H1 (cell line): ENCODE measurements around the gene DEPDC4. TPM values are rescaled to one million over a fixed set of nuclear protein-coding genes. Genes with fewer than 3 reads are reported as not detected.
"Not testable (repeated sequence)": the region's sequence is repeated elsewhere in the genome, so short reads cannot be mapped to it uniquely, and the experiment has no call there.

ENCODE experiments used
- CTCF ChIA-PET: fragments of 300-600 bp; sonication (Branson Sonifier 250); formaldehyde crosslinking; loops from one replicate; lab custom pipeline; 2021; ENCODE audit not compliant: partially characterized antibody; lab: Charles Lee
- POLR2A ChIA-PET: fragments of 300-600 bp; sonication (Branson Sonifier 250); formaldehyde crosslinking; loops from one replicate; lab custom pipeline; 2021; ENCODE audit warnings: inconsistent platforms; ENCODE audit not compliant: partially characterized antibody; lab: Charles Lee
- DNase-seq, 2 experiments: peaks; one replicate each; pipeline versions ENCODE4 v3.0.0 to v3.0.0-alpha.2; 2010 to 2022; ENCODE audit warnings: low spot score in 2 of 2, low read depth in 1 of 2, mixed read lengths in 1 of 2
- FAIRE-seq: peaks from 2 replicates; lab custom pipeline; 2011; peaks lifted over from hg19 to GRCh38; lab: Jason Lieb, UNC
- H2AFZ ChIP-seq: 2 replicates; pipeline ENCODE4 v1.8.1; 2012; ENCODE audit warnings: low read length, inconsistent platforms
- H2AK5ac ChIP-seq: 2 replicates; pipeline ENCODE4 v1.6.1; 2013; ENCODE audit warnings: low read depth, low read length
- H2BK120ac ChIP-seq: replicated peaks from 2 replicates; pipeline ENCODE3; 2013; ENCODE audit warnings: low read depth, low read length, inconsistent platforms
- H2BK12ac ChIP-seq: 2 replicates; pipeline ENCODE4 v1.6.1; 2013; ENCODE audit warnings: low read depth, low read length
- H2BK15ac ChIP-seq: 2 replicates; pipeline ENCODE4 v1.6.1; 2013; ENCODE audit warnings: low read length
- H2BK20ac ChIP-seq: 2 replicates; pipeline ENCODE4 v1.6.1; 2013; ENCODE audit warnings: low read length
- H2BK5ac ChIP-seq: 2 replicates; pipeline ENCODE4 v1.6.1; 2013; ENCODE audit warnings: low read depth, low read length
- H3K14ac ChIP-seq: 2 replicates; pipeline ENCODE4 v1.6.1; 2013; ENCODE audit warnings: inconsistent platforms; ENCODE audit not compliant: insufficient read length
- H3K18ac ChIP-seq: 2 replicates; pipeline ENCODE4 v1.6.1; 2013; ENCODE audit warnings: low read length; ENCODE audit errors: extremely low read depth
- H3K23ac ChIP-seq: 2 replicates; pipeline ENCODE4 v1.6.1; 2013; ENCODE audit warnings: inconsistent platforms; ENCODE audit not compliant: insufficient read length
- H3K23me2 ChIP-seq: 2 replicates; pipeline ENCODE4 v1.6.1; 2013; ENCODE audit warnings: low read depth, low read length
- H3K27ac ChIP-seq: 2 replicates; pipeline ENCODE4 v1.6.1; 2011; ENCODE audit warnings: low read depth, low read length, inconsistent platforms
- H3K27me3 ChIP-seq, 4 experiments: replicated peaks in 1 of 4; 1 replicate in 1 of 4; 2 replicates in 3 of 4; pipeline versions ENCODE4 v1.6.1 to v1.8.1; 2011 to 2013; ENCODE audit warnings: low read length in 3 of 4, mild to moderate bottlenecking in 3 of 4, inconsistent platforms in 2 of 4, mixed read lengths in 2 of 4, moderate library complexity in 1 of 4; ENCODE audit not compliant: control insufficient read depth in 3 of 4, insufficient read depth in 3 of 4; ENCODE audit errors: extremely low read depth in 1 of 4
- H3K36me3 ChIP-seq, 4 experiments: 2 replicates each; pipeline versions ENCODE4 v1.6.1 to v1.8.1; 2011 to 2013; ENCODE audit warnings: mild to moderate bottlenecking in 4 of 4, low read length in 3 of 4, moderate library complexity in 2 of 4, control low read depth in 1 of 4, inconsistent platforms in 1 of 4; ENCODE audit not compliant: insufficient read depth in 4 of 4, control insufficient read depth in 2 of 4
- H3K4ac ChIP-seq: replicated peaks from 2 replicates; pipeline ENCODE3; 2013; ENCODE audit warnings: low read length, low read depth, mixed read lengths, inconsistent platforms; ENCODE audit not compliant: insufficient read length
- H3K4me1 ChIP-seq, 4 experiments: replicated peaks in 1 of 4; 1 replicate in 1 of 4; 2 replicates in 3 of 4; pipeline versions ENCODE4 v1.6.1 to v1.8.1; 2011 to 2013; ENCODE audit warnings: low read length in 3 of 4, inconsistent platforms in 2 of 4, mixed read lengths in 1 of 4; ENCODE audit not compliant: insufficient read depth in 4 of 4, control insufficient read depth in 3 of 4
- H3K4me2 ChIP-seq, 2 experiments: 2 replicates each; pipeline versions ENCODE4 v1.6.1 to v1.8.1; 2011 to 2013; ENCODE audit warnings: low read depth in 2 of 2, low read length in 2 of 2, control low read depth in 1 of 2, inconsistent platforms in 1 of 2, mild to moderate bottlenecking in 1 of 2; ENCODE audit not compliant: insufficient read depth in 1 of 2
- H3K4me3 ChIP-seq, 4 experiments: fragments of 200-600, 300-600 bp in 1 of 4; sonication (generic), shearing (Covaris generic), sonication (Bioruptor Twin) in 1 of 4; 2 replicates each; pipeline versions ENCODE4 v1.5.1 to v1.8.1; 2011 to 2016; ENCODE audit warnings: low read length in 4 of 4, low read depth in 3 of 4, control low read depth in 2 of 4, inconsistent platforms in 2 of 4, mild to moderate bottlenecking in 2 of 4, mixed read lengths in 1 of 4, moderate library complexity in 1 of 4; ENCODE audit not compliant: insufficient read depth in 2 of 4; ENCODE audit errors: extremely low read depth in 1 of 4
- H3K56ac ChIP-seq: replicated peaks from 2 replicates; pipeline ENCODE3; 2013; ENCODE audit warnings: low read depth, mild to moderate bottlenecking, mixed read lengths, low read length, inconsistent platforms; ENCODE audit not compliant: insufficient read length
- H3K79me1 ChIP-seq: 2 replicates; pipeline ENCODE4 v1.6.1; 2013; ENCODE audit warnings: low read depth, low read length, control low read depth
- H3K79me2 ChIP-seq, 2 experiments: 2 replicates each; pipeline versions ENCODE4 v1.6.1 to v1.8.1; 2012 to 2013; ENCODE audit warnings: low read length in 2 of 2, mild to moderate bottlenecking in 2 of 2, inconsistent platforms in 1 of 2; ENCODE audit not compliant: insufficient read depth in 2 of 2, control insufficient read depth in 1 of 2
- H3K9ac ChIP-seq, 4 experiments: replicated peaks in 1 of 4; 1 replicate in 1 of 4; 2 replicates in 3 of 4; pipeline versions ENCODE4 v1.6.1 to v1.8.1; 2011 to 2013; ENCODE audit warnings: low read depth in 3 of 4, low read length in 3 of 4, control low read depth in 2 of 4, mild to moderate bottlenecking in 2 of 4, moderate library complexity in 2 of 4, inconsistent platforms in 1 of 4; ENCODE audit errors: extremely low read depth in 1 of 4
- H3K9me3 ChIP-seq, 2 experiments: 2 replicates each; pipeline versions ENCODE4 v1.6.1 to v1.8.1; 2012 to 2013; ENCODE audit warnings: mild to moderate bottlenecking in 2 of 2, moderate library complexity in 2 of 2, control low read depth in 1 of 2, inconsistent platforms in 1 of 2, low read depth in 1 of 2, low read length in 1 of 2, mixed read lengths in 1 of 2; ENCODE audit not compliant: insufficient read depth in 2 of 2
- H4K20me1 ChIP-seq, 2 experiments: replicated peaks in 1 of 2; 2 replicates each; pipeline versions ENCODE3 to v1.8.1; 2011 to 2013; ENCODE audit warnings: inconsistent platforms in 2 of 2, low read length in 2 of 2, mild to moderate bottlenecking in 1 of 2; ENCODE audit not compliant: insufficient read depth in 2 of 2, control insufficient read depth in 1 of 2
- H4K5ac ChIP-seq: 2 replicates; pipeline ENCODE4 v1.6.1; 2013; ENCODE audit warnings: low read length, low read depth, mixed read lengths, inconsistent platforms; ENCODE audit not compliant: insufficient read length
- H4K8ac ChIP-seq: 2 replicates; pipeline ENCODE4 v1.8.0; 2013; ENCODE audit warnings: mild to moderate bottlenecking, moderate library complexity, low read length, inconsistent platforms; ENCODE audit not compliant: insufficient read depth; ENCODE audit errors: extremely low read depth
- H4K91ac ChIP-seq: replicated peaks from 2 replicates; pipeline ENCODE3; 2013; ENCODE audit warnings: low read length, mixed read lengths, inconsistent platforms; ENCODE audit not compliant: insufficient read length
- WGBS, 2 experiments: shearing (Covaris generic) in 1 of 2; methylation state at CpG; one replicate each; pipeline versions ENCODE4 v1.1.6 to v1.1.7; 2013 to 2015; ENCODE audit warnings: low lambda C conversion rate in 2 of 2, mixed read lengths in 2 of 2, inconsistent platforms in 1 of 2, low coverage in 1 of 2, missing lambda C conversion rate in 1 of 2; ENCODE audit not compliant: insufficient replicate concordance in 2 of 2, insufficient coverage in 1 of 2, insufficient read length in 1 of 2; ENCODE audit errors: extremely low coverage in 1 of 2, missing lambda C conversion rate in 1 of 2; 5-methylcytosine and 5-hydroxymethylcytosine counted together
- polyA plus RNA-seq, 7 experiments: library from polyadenylated mRNA; depleted of rRNA in 3 of 7; stranded (reverse) in 5 of 7; unstranded in 2 of 7; fragments of >200 nt in 5 of 7; fragments of 200-250 nt in 2 of 7; gene quantifications; 1 replicate in 5 of 7; 2 replicates in 1 of 7; 4 replicates in 1 of 7; pipeline versions ENCODE4 v1.2.1 to v1.2.3, GENCODE V29; 2011 to 2013; ENCODE audit warnings: missing spikeins in 2 of 7, mixed read lengths in 2 of 7
- total RNA-seq: library from RNA; stranded (reverse); fragmentation: NEBNext Ultra II Directional; extraction: Animal tissue kit (Norgen Biotek cat#: 25700); gene quantifications from 2 replicates; pipeline ENCODE4 v1.2.1, GENCODE V29; 2021

The DEPDC4 gene
- total and polyA plus RNA-seq, 2 of the 8 experiments (the other 6 are each of a cell fraction or from before 2014, with no cell fraction given) = 0.80 to 3.8 TPM

DNA sequence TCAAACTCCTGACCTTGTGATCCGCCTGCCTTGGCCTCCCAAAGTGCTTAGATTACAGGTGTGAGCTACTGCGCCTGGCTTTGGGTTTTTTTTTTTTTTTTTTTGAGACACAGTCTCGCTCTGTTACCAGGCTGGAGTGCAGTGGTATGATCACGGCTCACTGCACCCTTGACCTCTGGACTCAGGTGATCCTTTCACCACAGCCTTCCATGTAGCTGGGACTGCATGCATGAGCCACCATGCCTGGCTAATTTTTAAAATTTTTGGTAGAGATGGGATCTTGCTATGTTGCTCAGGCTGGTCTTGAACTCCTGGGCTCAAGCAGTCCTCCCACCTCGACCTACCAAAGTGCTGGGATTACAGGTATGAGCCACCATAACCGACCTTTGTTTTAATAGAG lies 44.7 kb downstream of the DEPDC4 start:
- H3K79me1 ChIP-seq, H2BK12ac ChIP-seq, H3K4ac ChIP-seq, H2AK5ac ChIP-seq, H2BK15ac ChIP-seq, H4K8ac ChIP-seq, H4K5ac ChIP-seq, H3K9me3 ChIP-seq, H2AFZ ChIP-seq, H3K4me3 ChIP-seq, H3K27me3 ChIP-seq, H3K9ac ChIP-seq, H3K4me1 ChIP-seq, H3K4me2 ChIP-seq, H3K56ac ChIP-seq, H2BK5ac ChIP-seq, POLR2A ChIA-PET, H3K79me2 ChIP-seq, H3K23me2 ChIP-seq, FAIRE-seq, H3K14ac ChIP-seq, DNase-seq, H3K18ac ChIP-seq, H3K27ac ChIP-seq, H2BK20ac ChIP-seq, H4K91ac ChIP-seq, H3K23ac ChIP-seq, H2BK120ac ChIP-seq, H4K20me1 ChIP-seq: not testable (repeated sequence)
- 97% methylated on average over 5 of the region's 6 CpGs; no CpG with 5 or more reads in 1 of the 2 experiments for WGBS, 2 experiments
- CTCF ChIA-PET = interaction anchor here (0.6 kb wide), 1 partner anchor 13 kb away, joined by 3 read pairs; no protein-coding TSS in a partner anchor
- H3K36me3 ChIP-seq = peaks cover 0 to 62% (median 10%) of the 10 kb centered on the region in 4 experiments; a peak in 5 of 8 replicates
